ENCODE measurements around the gene FGF22. TPM values are rescaled to one million over a fixed set of nuclear protein-coding genes. Genes with fewer than 3 reads are reported as not detected.

Gene FGF22
- total and polyA plus RNA-seq, 2 donors, result 0.25 TPM; not detected in 1

- Histone ChIP-seq H3K4me1 (ENCODE audit: control insufficient read depth in 2 of 2, insufficient read depth in 2 of 2, low read length in 2 of 2) (no peaks in the 10 kb centered on the region), H3K27me3 (ENCODE audit: control insufficient read depth in 2 of 2, insufficient read depth in 1 of 2, low read length in 1 of 2) (peaks cover 0 to 8% of the 10 kb centered on the region in 2 donors), H3K27ac (ENCODE audit: low read depth in 1 of 2, low read length in 1 of 2) (no peak overlapping the region), H3K36me3 (ENCODE audit: control insufficient read depth in 2 of 2, insufficient read depth in 2 of 2, low read length in 1 of 2) (peaks cover 36 to 62% of the 10 kb centered on the region in 2 donors), H3K4me3 (ENCODE audit: low read length in 2 of 2) (no peak overlapping the region), H3K9me3 (ENCODE audit: control insufficient read depth in 2 of 2, insufficient read depth in 1 of 2, low read length in 1 of 2) (no peaks in the 10 kb centered on the region)
- DNase-seq (ENCODE audit: low read depth in 6 of 9, low spot score in 9 of 9), result no peak
- WGBS, result 92% methylated on average over 14 of the region's 14 CpGs
Measured at GRCh38 chr19:644789-645188, 5.1 kb downstream of the FGF22 start.

GRCh38 chr19:645912-646778, 6.5 kb downstream of the FGF22 start:
- DNase-seq (ENCODE audit: low read depth in 6 of 9, low spot score in 9 of 9), result no peak
- H3K4me3 ChIP-seq (ENCODE audit: low read length in 2 of 2), result no peak overlapping the region
- H3K27ac ChIP-seq (ENCODE audit: low read depth in 1 of 2, low read length in 1 of 2), result no peak overlapping the region
- 97% methylated on average over 62 of the region's 62 CpGs for WGBS
- H3K27me3 ChIP-seq (ENCODE audit: control insufficient read depth in 2 of 2, insufficient read depth in 1 of 2, low read length in 1 of 2), result no peaks in the 10 kb centered on the region
- no peaks in the 10 kb centered on the region for H3K9me3 ChIP-seq (ENCODE audit: control insufficient read depth in 2 of 2, insufficient read depth in 1 of 2, low read length in 1 of 2)
- peaks cover 44 to 75% of the 10 kb centered on the region in 2 donors for H3K36me3 ChIP-seq (ENCODE audit: control insufficient read depth in 2 of 2, insufficient read depth in 2 of 2, low read length in 1 of 2)
- no peaks in the 10 kb centered on the region for H3K4me1 ChIP-seq (ENCODE audit: control insufficient read depth in 2 of 2, insufficient read depth in 2 of 2, low read length in 2 of 2)

- WGBS, result 97% methylated on average over 48 of the region's 48 CpGs
- DNase-seq (ENCODE audit: low read depth in 6 of 9, low spot score in 9 of 9), result no peak
- Histone ChIP-seq H3K4me3 (ENCODE audit: low read length in 2 of 2) (no peak overlapping the region), H3K4me1 (ENCODE audit: control insufficient read depth in 2 of 2, insufficient read depth in 2 of 2, low read length in 2 of 2) (no peaks in the 10 kb centered on the region), H3K27me3 (ENCODE audit: control insufficient read depth in 2 of 2, insufficient read depth in 1 of 2, low read length in 1 of 2) (no peaks in the 10 kb centered on the region), H3K27ac (ENCODE audit: low read depth in 1 of 2, low read length in 1 of 2) (no peak overlapping the region), H3K9me3 (ENCODE audit: control insufficient read depth in 2 of 2, insufficient read depth in 1 of 2, low read length in 1 of 2) (no peaks in the 10 kb centered on the region), H3K36me3 (ENCODE audit: control insufficient read depth in 2 of 2, insufficient read depth in 2 of 2, low read length in 1 of 2) (peaks cover 49 to 84% of the 10 kb centered on the region in 2 donors)
Measured at GRCh38 chr19:646779-647565, 7.3 kb downstream of the FGF22 start.

- no peak overlapping the region for H3K4me3 ChIP-seq (ENCODE audit: low read length in 2 of 2)
- peaks cover 57 to 90% of the 10 kb centered on the region in 2 donors for H3K36me3 ChIP-seq (ENCODE audit: control insufficient read depth in 2 of 2, insufficient read depth in 2 of 2, low read length in 1 of 2)
- no peaks in the 10 kb centered on the region for H3K4me1 ChIP-seq (ENCODE audit: control insufficient read depth in 2 of 2, insufficient read depth in 2 of 2, low read length in 2 of 2)
- H3K27me3 ChIP-seq (ENCODE audit: control insufficient read depth in 2 of 2, insufficient read depth in 1 of 2, low read length in 1 of 2), result no peaks in the 10 kb centered on the region
- no peak for DNase-seq (ENCODE audit: low read depth in 6 of 9, low spot score in 9 of 9)
- H3K27ac ChIP-seq (ENCODE audit: low read depth in 1 of 2, low read length in 1 of 2), result no peak overlapping the region
- H3K9me3 ChIP-seq (ENCODE audit: control insufficient read depth in 2 of 2, insufficient read depth in 1 of 2, low read length in 1 of 2), result no peaks in the 10 kb centered on the region
- WGBS, result 96% methylated on average over 52 of the region's 52 CpGs
Measured at GRCh38 chr19:647566-648284, 8.0 kb downstream of the FGF22 start.

GRCh38 chr19:648305-648704, 8.6 kb downstream of the FGF22 start:
- 97% methylated on average over 29 of the region's 29 CpGs for WGBS
- no peak overlapping the region for H3K27ac ChIP-seq (ENCODE audit: low read depth in 1 of 2, low read length in 1 of 2)
- H3K27me3 ChIP-seq (ENCODE audit: control insufficient read depth in 2 of 2, insufficient read depth in 1 of 2, low read length in 1 of 2), result no peaks in the 10 kb centered on the region
- DNase-seq (ENCODE audit: low read depth in 6 of 9, low spot score in 9 of 9), result no peak
- H3K4me1 ChIP-seq (ENCODE audit: control insufficient read depth in 2 of 2, insufficient read depth in 2 of 2, low read length in 2 of 2), result no peaks in the 10 kb centered on the region
- H3K9me3 ChIP-seq (ENCODE audit: control insufficient read depth in 2 of 2, insufficient read depth in 1 of 2, low read length in 1 of 2), result no peaks in the 10 kb centered on the region
- no peak overlapping the region for H3K4me3 ChIP-seq (ENCODE audit: low read length in 2 of 2)
- H3K36me3 ChIP-seq (ENCODE audit: control insufficient read depth in 2 of 2, insufficient read depth in 2 of 2, low read length in 1 of 2), result peaks cover 61 to 90% of the 10 kb centered on the region in 2 donors

GRCh38 chr19:648904-649801, 9.5 kb downstream of the FGF22 start:
- 98% methylated on average over 53 of the region's 53 CpGs for WGBS
- Histone ChIP-seq H3K4me3 (ENCODE audit: low read length in 2 of 2) (no peak overlapping the region), H3K27ac (ENCODE audit: low read depth in 1 of 2, low read length in 1 of 2) (no peak overlapping the region), H3K4me1 (ENCODE audit: control insufficient read depth in 2 of 2, insufficient read depth in 2 of 2, low read length in 2 of 2) (no peaks in the 10 kb centered on the region), H3K36me3 (ENCODE audit: control insufficient read depth in 2 of 2, insufficient read depth in 2 of 2, low read length in 1 of 2) (peaks cover 70 to 93% of the 10 kb centered on the region in 2 donors), H3K27me3 (ENCODE audit: control insufficient read depth in 2 of 2, insufficient read depth in 1 of 2, low read length in 1 of 2) (no peaks in the 10 kb centered on the region), H3K9me3 (ENCODE audit: control insufficient read depth in 2 of 2, insufficient read depth in 1 of 2, low read length in 1 of 2) (no peaks in the 10 kb centered on the region)
- no peak for DNase-seq (ENCODE audit: low read depth in 6 of 9, low spot score in 9 of 9)

GRCh38 chr19:650121-650520, 10.4 kb downstream of the FGF22 start:
- 97% methylated on average over 11 of the region's 11 CpGs for WGBS
- Histone ChIP-seq H3K4me3 (ENCODE audit: low read length in 2 of 2) (no peak overlapping the region), H3K36me3 (ENCODE audit: control insufficient read depth in 2 of 2, insufficient read depth in 2 of 2, low read length in 1 of 2) (peaks cover 70 to 92% of the 10 kb centered on the region in 2 donors), H3K4me1 (ENCODE audit: control insufficient read depth in 2 of 2, insufficient read depth in 2 of 2, low read length in 2 of 2) (no peaks in the 10 kb centered on the region), H3K9me3 (ENCODE audit: control insufficient read depth in 2 of 2, insufficient read depth in 1 of 2, low read length in 1 of 2) (no peaks in the 10 kb centered on the region), H3K27me3 (ENCODE audit: control insufficient read depth in 2 of 2, insufficient read depth in 1 of 2, low read length in 1 of 2) (no peaks in the 10 kb centered on the region), H3K27ac (ENCODE audit: low read depth in 1 of 2, low read length in 1 of 2) (no peak overlapping the region)
- no peak for DNase-seq (ENCODE audit: low read depth in 6 of 9, low spot score in 9 of 9)

- Histone ChIP-seq H3K27me3 (ENCODE audit: control insufficient read depth in 2 of 2, insufficient read depth in 1 of 2, low read length in 1 of 2) (no peaks in the 10 kb centered on the region), H3K36me3 (ENCODE audit: control insufficient read depth in 2 of 2, insufficient read depth in 2 of 2, low read length in 1 of 2) (peaks cover 65 to 89% of the 10 kb centered on the region in 2 donors), H3K9me3 (ENCODE audit: control insufficient read depth in 2 of 2, insufficient read depth in 1 of 2, low read length in 1 of 2) (no peaks in the 10 kb centered on the region), H3K4me3 (ENCODE audit: low read length in 2 of 2) (no peak overlapping the region), H3K4me1 (ENCODE audit: control insufficient read depth in 2 of 2, insufficient read depth in 2 of 2, low read length in 2 of 2) (no peaks in the 10 kb centered on the region), H3K27ac (ENCODE audit: low read depth in 1 of 2, low read length in 1 of 2) (no peak overlapping the region)
- no peak for DNase-seq (ENCODE audit: low read depth in 6 of 9, low spot score in 9 of 9)
- WGBS, result 97% methylated on average over 58 of the region's 58 CpGs
Measured at GRCh38 chr19:651114-651818, 11.6 kb downstream of the FGF22 start.

All from thymus (tissue), 11 donors.